Stimulated activated CD8-positive, alpha-beta memory T cell treated with anti-CD3 and anti-CD28 coated beads, Interleukin-12 subunit alpha, Interleukin-12 subunit beta, amount 100 ng/mL, for 4 hours (primary cell): ENCODE measurements around the gene DYSF.

Source experiments
- DNase-seq: peaks from one replicate; pipeline ENCODE4 v3.0.0-alpha.2; 2020; ENCODE audit warnings: low read depth

The DYSF gene

GRCh38 chr2:71615767-71616730 is 162.7 kb downstream of the DYSF start:
- DNase-seq: no peak

- no peak for DNase-seq
These were observed 163.9 kb downstream of the DYSF start for GRCh38 chr2:71617266-71617665.

- no peak for DNase-seq
These were observed 165.2 kb downstream of the DYSF start for GRCh38 chr2:71618327-71619113.

- DNase-seq: no peak
These were observed 165.9 kb downstream of the DYSF start for GRCh38 chr2:71619230-71619741.

- no peak for DNase-seq
These were observed 166.8 kb downstream of the DYSF start for GRCh38 chr2:71620116-71620515.

GRCh38 chr2:71620851-71621251 is 167.5 kb downstream of the DYSF start:
- no peak for DNase-seq

GRCh38 chr2:71629273-71629672 is 175.9 kb downstream of the DYSF start:
- no peak for DNase-seq

GRCh38 chr2:71629771-71630453 is 176.6 kb downstream of the DYSF start:
- no peak for DNase-seq

GRCh38 chr2:71630454-71631328 is 177.3 kb downstream of the DYSF start:
- no peak for DNase-seq

- DNase-seq: no peak
These were observed 178.1 kb downstream of the DYSF start for GRCh38 chr2:71631411-71631931.

- no peak for DNase-seq
These were observed 179.7 kb downstream of the DYSF start for GRCh38 chr2:71633086-71633485.

GRCh38 chr2:71634567-71634966 is 181.2 kb downstream of the DYSF start:
- no peak for DNase-seq

- DNase-seq: no peak
These were observed 182.4 kb downstream of the DYSF start for GRCh38 chr2:71635798-71636197.

- no peak for DNase-seq
These were observed 183.8 kb downstream of the DYSF start for GRCh38 chr2:71637168-71637567.

- DNase-seq: no peak
These were observed 184.4 kb downstream of the DYSF start for GRCh38 chr2:71637736-71638135.

- DNase-seq: no peak
These were observed 186.4 kb downstream of the DYSF start for GRCh38 chr2:71639735-71640134.

GRCh38 chr2:71640489-71640888 is 187.1 kb downstream of the DYSF start:
- no peak for DNase-seq

- no peak for DNase-seq
These were observed 190.5 kb downstream of the DYSF start for GRCh38 chr2:71643674-71644357.

GRCh38 chr2:71646028-71646427 is 192.7 kb downstream of the DYSF start:
- DNase-seq: no peak

GRCh38 chr2:71647356-71647755 is 194.0 kb downstream of the DYSF start:
- DNase-seq: no peak
